T47D (cell line): Measurements from ENCODE around the gene KCNQ1.

Source experiments
- DNase-seq, 2 experiments: peaks; one replicate each; pipeline versions ENCODE4 v3.0.0 to v3.0.0-alpha.2; 2011 to 2012; ENCODE audit warnings: low read depth in 1 of 2, low spot score in 1 of 2
- JUND ChIP-seq: IDR thresholded peaks from 2 replicates; pipeline ENCODE4 v1.6.1; 2012; ENCODE audit warnings: low read depth
- in situ Hi-C: cut with HindIII; loops from 2 replicates; pipeline ENCODE4 v1.10.0; 2016; ENCODE audit warnings: low sequenced_read_pairs, low pct_unique_long_range_greater_than_20kb

Gene KCNQ1

DNA sequence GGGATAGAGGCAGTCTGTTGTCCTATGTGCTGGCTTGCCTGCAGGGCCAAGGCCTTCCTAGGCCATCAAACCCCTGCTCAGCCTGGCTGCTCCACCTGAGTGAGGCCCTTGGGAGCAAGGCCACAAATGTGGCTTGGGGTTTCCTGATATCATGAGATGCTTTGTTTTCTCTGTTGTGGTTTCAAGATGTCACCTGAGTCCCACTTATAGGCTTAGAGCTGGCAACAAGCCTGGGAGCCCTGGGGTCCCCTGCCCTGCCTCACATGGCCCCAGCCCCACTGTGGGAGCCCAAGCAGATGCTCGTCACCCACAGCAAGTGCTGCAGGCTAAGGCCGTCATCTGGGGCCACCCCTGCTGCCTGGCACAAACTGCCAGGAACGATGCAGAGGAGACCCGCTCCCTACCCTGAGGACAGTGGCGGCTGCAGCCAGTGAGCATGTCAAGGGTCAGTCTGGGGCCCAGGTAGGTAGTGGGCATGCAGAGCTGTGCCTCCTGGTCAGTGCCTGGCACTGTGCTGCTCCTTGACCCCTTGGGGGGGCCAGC, 330.3 kb downstream of the KCNQ1 start:
- DNase-seq, result no peak
- in situ Hi-C loops, result no loop called here
- TF ChIP-seq JUND, result no peak

DNA sequence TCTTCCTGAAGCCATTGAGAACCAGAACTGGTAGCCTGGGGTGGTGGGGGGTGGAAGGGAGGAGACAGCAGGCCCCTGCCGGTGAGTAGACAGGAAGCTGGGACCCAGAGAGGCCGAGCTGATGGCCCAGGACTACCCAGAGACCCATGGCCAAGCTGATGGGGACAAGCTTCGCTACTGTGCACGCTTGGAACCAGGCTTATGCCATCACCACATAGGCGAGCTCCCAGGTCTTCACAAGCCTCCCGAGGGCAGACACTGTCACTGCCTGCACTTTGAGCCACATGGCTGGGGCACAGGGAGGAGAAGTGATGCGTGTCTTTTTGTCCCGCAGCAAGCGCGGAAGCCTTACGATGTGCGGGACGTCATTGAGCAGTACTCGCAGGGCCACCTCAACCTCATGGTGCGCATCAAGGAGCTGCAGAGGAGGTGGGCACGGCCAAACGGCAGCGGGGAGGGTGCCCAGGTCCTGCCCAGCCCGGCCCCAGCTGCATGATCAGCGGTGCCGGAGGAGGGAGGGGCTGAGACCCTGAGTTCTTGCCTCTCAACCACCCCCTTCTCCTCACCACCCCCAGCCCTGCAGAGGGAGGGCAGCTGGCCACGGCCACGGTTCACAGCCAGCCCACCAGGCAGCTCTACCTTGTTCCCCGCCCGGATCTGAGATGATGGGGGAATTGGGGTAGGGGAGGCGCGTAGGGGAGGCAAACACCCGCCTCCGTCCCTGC, 331.0 kb downstream of the KCNQ1 start:
- TF ChIP-seq JUND, result no peak
- no peak for DNase-seq
- in situ Hi-C loops, result no loop called here

DNA sequence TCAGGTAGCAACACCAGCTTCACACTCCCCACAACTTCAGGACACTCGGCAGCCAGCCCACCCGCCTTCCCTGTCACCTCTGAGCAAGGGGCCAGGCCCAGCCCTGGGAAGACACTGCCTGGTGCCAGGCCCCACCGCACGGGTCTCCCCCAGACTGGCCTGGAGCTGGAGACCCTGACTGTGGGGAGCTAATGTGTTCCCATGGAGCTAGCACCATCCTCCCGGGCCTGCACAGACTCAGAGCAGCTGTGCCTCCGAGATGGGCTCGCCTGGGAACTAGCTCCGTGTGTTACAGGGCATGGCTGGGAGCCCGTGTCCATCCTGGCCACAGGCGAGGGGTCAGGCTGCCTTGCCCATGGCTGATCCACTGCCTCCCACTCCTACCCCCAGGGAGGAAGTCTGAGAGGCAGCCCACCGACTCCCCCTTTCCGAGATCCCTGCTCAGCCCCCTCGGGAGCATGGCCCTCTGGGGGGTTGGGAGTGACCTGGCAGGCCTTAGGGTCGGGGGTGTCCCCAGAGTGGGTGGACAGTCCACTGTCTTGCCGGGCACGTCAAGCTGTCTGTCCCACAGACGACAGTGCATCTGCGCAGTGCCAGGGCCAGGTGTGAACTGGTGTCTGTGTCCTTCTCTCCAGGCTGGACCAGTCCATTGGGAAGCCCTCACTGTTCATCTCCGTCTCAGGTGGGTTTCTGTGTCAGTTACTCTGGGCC, 331.7 kb downstream of the KCNQ1 start:
- DNase-seq, result no peak
- in situ Hi-C loops, result no loop called here
- TF ChIP-seq JUND, result no peak

DNA sequence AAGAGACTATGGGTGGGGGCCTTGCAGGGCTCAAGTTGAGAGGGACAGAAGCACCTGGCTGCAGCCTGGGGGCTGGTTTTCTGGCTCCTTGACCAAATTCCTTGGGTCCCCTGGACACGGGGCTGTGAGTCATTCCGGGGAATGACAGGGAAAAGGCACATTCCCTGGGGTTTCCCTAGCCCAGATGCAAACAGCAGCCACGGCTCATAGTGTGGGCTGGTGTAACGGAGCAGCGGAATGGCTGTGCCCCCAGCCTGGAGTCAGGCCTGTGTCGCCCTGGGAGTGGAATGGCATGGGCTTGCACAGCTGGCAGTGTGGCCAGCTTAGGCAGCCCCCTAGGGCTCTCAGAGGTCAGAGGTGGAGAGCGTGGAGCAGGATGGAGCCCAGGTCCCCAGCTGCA, 332.6 kb downstream of the KCNQ1 start:
- DNase-seq, result no peak
- in situ Hi-C loops, result no loop called here

DNA sequence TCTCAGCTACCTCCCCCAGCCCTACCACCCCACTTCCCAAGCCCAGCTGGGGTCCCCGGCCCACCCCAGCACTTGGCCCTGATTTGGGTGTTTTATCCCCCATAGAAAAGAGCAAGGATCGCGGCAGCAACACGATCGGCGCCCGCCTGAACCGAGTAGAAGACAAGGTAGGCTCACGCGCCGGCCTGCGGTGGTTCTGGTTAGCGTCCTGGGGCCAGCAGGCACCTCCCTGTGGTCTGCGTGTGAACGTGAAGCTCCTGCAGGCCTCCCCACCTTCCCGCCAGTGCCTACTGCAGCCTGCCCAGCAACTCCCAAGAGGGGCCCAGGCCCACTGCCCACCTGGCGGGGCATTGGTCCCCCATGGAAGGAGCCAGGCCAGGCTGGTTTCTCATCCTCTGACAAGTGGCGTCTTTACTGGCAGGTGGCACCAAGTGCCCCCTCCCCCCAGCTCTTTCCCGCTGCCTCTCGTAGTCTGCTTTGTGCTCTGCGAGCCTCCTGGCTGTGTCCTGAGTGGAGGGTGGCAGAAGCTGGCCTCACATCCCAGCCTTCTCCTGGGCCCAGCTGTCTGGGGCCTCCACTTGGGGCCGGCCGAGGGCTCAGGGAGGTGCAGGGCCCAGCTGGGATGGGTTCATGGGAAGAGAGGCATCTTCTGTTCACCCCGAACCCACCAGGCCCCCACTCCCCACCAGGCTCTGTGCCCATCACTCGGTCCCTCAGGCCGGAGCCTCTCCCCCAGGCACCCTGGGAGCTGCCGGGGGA, 333.2 kb downstream of the KCNQ1 start:
- DNase-seq, result no peak
- TF ChIP-seq JUND, result no peak
- in situ Hi-C loops, result no loop called here

More for the DNA sequence above, 332.6 kb downstream of the KCNQ1 start:
- TF ChIP-seq JUND, result no peak

DNA sequence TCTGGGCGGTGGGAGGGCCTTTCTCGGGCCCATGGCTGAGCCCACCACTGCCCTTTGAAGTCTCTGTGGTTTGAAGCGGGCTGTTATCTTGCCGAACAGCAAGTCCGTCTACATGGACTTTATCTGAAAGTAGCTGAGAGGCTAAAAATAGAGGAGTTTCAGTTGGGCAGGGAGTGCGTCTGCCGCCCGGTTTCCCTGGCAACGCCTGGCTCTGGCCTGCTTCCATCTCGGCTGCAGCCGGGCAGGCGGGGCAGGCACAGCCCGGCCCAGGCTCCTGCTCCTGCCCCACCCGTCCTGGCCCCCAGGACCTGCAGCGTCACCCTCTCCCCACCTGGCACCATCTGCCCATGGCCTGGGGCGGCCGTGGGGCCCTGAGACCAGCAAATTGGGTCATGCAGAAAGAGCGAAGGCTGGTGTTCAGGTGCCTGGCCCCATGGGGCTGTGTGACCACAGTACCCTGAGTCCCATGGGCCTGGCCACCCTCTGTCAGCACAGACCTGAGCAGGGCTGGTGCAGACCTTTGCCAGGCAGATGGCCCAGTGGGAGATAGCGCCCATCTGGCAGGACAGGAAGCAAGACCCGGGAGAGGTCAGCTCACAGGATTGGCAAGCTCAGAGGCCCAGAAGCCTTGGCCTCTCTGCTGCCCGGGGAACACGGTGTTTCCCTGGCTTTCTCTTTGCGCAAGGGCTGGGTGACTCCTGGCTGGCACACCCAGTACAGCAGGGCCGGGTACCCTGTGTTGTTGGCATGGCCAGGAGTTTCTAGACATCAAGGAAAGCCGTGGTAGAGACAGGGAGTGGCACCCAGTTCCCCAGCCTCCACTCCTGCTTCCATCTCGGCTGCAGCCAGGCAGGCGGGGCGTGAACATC, 334.1 kb downstream of the KCNQ1 start:
- in situ Hi-C loops, result no loop called here
- no peak for DNase-seq
- no peak for TF ChIP-seq JUND

DNA sequence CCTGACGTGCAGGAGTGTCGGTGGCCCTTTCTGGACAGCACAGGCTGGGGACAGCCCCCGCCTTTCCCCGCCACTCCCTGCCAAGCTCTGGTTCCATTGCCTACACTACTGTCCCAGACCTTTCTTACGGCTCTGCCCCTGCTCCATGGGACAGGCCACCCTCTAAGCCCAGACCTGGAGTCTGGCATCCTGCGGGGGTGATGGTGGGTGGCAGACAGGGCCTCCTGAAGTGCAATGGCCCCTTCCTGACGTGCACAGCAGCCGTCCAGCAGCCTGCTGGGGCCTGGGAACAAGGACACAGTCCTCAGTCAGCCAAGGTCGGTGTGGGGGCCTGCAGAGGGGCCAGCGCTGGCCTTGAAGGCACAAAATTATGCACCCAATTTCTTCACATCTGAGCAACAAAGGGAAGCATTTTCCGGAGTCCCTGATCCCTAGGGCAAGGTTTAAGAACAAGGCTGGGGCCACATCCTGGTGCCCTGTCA, 334.7 kb downstream of the KCNQ1 start:
- no peak for TF ChIP-seq JUND
- in situ Hi-C loops, result no loop called here
- DNase-seq, result no peak

DNA sequence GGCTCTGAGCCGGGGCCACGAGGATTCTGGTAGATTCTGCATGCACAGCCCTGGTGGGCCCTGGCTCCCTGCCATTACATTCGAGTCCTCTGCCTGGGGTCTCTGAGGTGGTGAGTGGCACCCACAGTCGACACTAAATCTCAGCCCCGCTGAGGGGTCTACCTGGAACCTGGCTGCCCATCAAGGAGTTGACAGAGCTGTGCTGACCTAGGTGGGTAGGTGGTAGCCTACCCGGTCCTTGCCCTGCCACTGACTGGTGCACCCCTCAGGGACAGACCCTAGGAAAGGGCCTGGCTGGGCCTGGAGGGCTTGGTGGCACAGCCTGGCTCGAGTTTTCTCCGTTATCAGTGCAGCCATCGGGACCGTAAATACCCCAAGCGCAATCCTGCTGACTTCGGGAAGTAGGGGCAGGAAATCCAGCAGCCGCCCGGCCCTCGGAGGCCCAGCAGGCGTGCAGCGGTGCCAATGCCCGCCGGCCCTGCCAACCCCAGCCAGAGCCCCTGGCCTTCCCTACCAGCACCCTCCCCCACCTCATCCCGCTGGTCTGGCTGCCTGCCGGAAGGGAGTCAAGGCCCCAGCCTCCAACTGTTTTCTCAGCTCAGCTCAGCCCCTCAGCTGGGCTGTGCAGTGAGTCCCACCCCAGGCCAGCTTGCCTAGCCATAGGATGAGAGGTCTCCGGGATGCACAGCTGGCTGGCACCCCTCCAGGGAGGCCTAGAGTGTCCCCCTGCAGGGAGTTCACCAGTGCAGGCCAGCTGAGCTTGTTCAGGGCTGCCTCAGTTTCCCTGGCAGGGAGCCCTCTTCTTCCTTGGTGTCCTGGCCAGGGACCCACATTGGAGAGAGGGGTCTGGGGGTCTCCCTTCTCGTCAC, 335.4 kb downstream of the KCNQ1 start:
- in situ Hi-C loops, result no loop called here

DNA sequence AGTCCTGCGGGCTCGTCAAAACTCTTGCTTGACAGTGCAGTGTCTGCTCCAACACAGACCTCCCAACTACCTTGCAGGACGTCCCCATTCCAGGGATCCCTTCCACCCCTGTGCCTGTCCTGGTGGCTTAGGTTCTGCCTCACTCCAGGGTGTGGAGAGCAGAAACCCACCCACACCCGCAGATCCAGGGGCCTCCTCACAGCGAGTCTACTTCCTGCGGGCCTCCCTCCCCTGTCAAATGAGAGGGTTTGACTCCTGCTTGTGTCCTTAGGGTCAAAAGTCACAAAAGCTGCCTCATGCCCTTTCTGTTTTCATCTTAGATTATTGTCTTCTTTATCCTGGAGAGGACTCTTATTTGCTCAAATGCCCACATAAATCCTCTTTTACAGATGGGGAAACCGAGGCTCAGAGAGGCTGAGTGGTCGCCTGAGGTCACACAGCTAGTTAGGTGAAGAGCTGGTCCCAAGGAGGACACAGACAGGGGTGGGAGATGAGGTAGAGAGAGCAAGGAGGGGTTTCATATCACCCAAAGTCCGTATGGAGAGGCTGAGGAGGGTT, 336.1 kb downstream of the KCNQ1 start:
- DNase-seq, result no peak
- in situ Hi-C loops, result no loop called here
- no peak for TF ChIP-seq JUND

More for the DNA sequence above, 335.4 kb downstream of the KCNQ1 start:
- DNase-seq, result no peak
- TF ChIP-seq JUND, result no peak

DNA sequence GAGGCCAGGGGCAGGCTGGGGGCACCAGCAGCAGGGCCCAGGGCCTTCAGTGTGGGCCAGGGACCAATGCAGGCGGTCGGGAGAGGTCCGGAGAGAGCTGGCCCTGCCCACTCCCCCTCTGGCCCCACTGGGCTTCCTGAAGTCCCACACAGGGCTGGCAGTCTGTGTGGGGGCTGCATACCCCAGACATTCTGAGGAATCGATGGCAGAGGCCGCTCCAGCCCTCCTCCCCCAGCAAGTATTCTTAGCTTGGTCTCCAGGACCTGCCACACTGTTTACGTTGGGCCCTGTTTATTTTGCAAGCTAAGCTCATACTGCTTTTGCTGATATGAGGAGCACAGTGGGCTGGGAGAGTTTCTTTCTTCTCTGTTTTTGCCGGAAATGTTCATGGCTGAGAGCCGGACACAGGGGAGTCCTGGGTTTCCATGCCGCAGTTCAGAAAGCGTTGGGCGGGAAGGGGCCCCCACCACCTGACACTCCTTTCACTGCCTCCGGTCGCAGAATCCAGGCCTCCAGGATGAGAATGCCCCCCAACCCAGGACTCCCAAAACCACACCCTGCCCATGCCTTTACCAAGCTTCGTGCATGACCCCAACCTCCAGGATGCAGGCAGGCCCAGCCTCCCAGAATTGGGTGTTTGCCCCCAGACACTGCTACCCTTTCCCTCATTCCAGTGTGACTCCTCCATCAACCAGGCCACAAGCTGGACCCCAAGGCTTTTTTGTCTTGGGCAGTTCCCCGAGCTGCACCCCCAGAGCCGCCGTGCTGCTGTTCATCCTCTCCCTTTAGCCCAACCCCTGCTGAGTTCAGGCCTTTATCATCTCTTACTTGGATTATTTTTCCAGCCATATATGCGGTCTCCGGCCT, 336.8 kb downstream of the KCNQ1 start:
- TF ChIP-seq JUND, result no peak
- DNase-seq, result no peak
- in situ Hi-C loops, result no loop called here
